H1 (cell line): ENCODE results near the gene ANXA9. TPM values are rescaled to one million over a fixed set of nuclear protein-coding genes. Genes with fewer than 3 reads are reported as not detected.

ENCODE experiments used
- BCL11A ChIP-seq, 2 experiments: IDR thresholded peaks; one replicate each; pipeline ENCODE4 v1.6.1; 2011; ENCODE audit warnings: low read depth in 2 of 2, low read length in 2 of 2, mild to moderate bottlenecking in 2 of 2
- CTCF ChIP-seq, 3 experiments: IDR thresholded peaks; 1 replicate in 2 of 3; 2 replicates in 1 of 3; pipeline versions ENCODE4 v1.5.1 to v1.6.1; 2011; ENCODE audit warnings: low read length in 3 of 3, mild to moderate bottlenecking in 3 of 3, inconsistent platforms in 2 of 3, low read depth in 1 of 3, moderate library complexity in 1 of 3; ENCODE audit not compliant: insufficient read depth in 1 of 3; ENCODE audit errors: control extremely low read depth in 1 of 3
- GTF2F1 ChIP-seq: IDR thresholded peaks from 2 replicates; pipeline ENCODE4 v1.6.1; 2012; ENCODE audit warnings: low read depth, low read length, improper control_type of control experiment, borderline replicate concordance
- HDAC6 ChIP-seq: IDR thresholded peaks from one replicate; pipeline ENCODE4 v1.7.1; 2012; ENCODE audit warnings: low read depth, mild to moderate bottlenecking, inconsistent platforms, low read length, moderate library complexity
- MAX ChIP-seq: IDR thresholded peaks from 2 replicates; pipeline ENCODE4 v1.6.1; 2012; ENCODE audit warnings: inconsistent platforms
- SUZ12 ChIP-seq: fragments of 200-600 bp; sonication (generic); IDR thresholded peaks from 2 replicates; pipeline ENCODE4 v1.6.1; 2012; ENCODE audit warnings: mild to moderate bottlenecking, inconsistent platforms, low read length, moderate library complexity, mixed read lengths
- polyA plus RNA-seq, 7 experiments: library from polyadenylated mRNA; depleted of rRNA in 3 of 7; stranded (reverse) in 5 of 7; unstranded in 2 of 7; fragments of >200 nt in 5 of 7; fragments of 200-250 nt in 2 of 7; gene quantifications; 1 replicate in 5 of 7; 2 replicates in 1 of 7; 4 replicates in 1 of 7; pipeline versions ENCODE4 v1.2.1 to v1.2.3, GENCODE V29; 2011 to 2013; ENCODE audit warnings: missing spikeins in 2 of 7, mixed read lengths in 2 of 7
- small RNA-seq: library from polyadenylated mRNA; stranded (forward); fragments of <200 nt; extraction: miRNeasy Mini kit (QIAGEN cat#:217004); gene quantifications from one replicate; pipeline ENCODE3, GENCODE V24; 2013; ENCODE audit not compliant: insufficient read depth
- total RNA-seq: library from RNA; stranded (reverse); fragmentation: NEBNext Ultra II Directional; extraction: Animal tissue kit (Norgen Biotek cat#: 25700); gene quantifications from 2 replicates; pipeline ENCODE4 v1.2.1, GENCODE V29; 2021

ANXA9 gene
- total and polyA plus RNA-seq, 2 of the 8 experiments (the other 6 are each of a cell fraction or from before 2014, with no cell fraction given) = 1.8 to 3.5 TPM

DNA sequence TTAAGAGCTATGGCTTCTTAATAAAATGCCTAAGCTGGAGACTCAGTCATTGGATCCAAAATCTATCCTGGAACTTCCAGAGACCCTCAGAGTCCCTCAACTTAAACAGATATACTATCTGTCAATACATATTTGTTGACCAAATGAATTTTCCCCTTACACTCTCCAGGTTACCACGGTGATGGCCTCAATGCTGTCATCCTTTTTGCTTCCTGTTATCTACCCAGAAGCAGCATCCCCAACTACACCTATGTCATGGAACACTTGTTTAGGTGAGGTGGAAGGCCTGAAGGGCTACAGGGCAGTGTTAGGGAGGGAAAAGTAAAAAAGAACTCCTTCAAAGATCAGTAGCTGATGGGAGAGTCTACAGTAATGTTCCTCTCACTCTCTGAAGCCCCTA, 61.1 kb downstream of the ANXA9 start (continued):
- no peak for TF ChIP-seq GTF2F1
- no peak for TF ChIP-seq MAX
- TF ChIP-seq BCL11A (IDR thresholded peaks at IDR 0.05; ENCODE audit: low read depth in 2 of 2, low read length in 2 of 2) = no peak
- TF ChIP-seq HDAC6 = no peak
- no peak for TF ChIP-seq SUZ12
- no peak for TF ChIP-seq CTCF (IDR thresholded peaks at IDR 0.05; ENCODE audit: control extremely low read depth in 1 of 3, insufficient read depth in 1 of 3, low read depth in 1 of 3, low read length in 3 of 3)

Small RNA genes within 50 kb of the gene (small RNA-seq; reads per million reads assigned to genes)
- not detected for gene RNU6-884P

Other genes with a start within 250 kb of the ANXA9 start
- not detected in 2 replicates for gene CTSS, start 216.5 kb upstream of the ANXA9 start, total RNA-seq
- gene CTSS, start 216.5 kb upstream of the ANXA9 start, polyA plus RNA-seq (2011; rRNA removed) = not detected in 2 replicates
- gene CTSK, start 174.0 kb upstream of the ANXA9 start, total RNA-seq = 2.7 and 2.8 TPM in 2 replicates
- 2.0 and 4.2 TPM in 2 replicates for gene CTSK, start 174.0 kb upstream of the ANXA9 start, polyA plus RNA-seq (2011; rRNA removed)
- gene ARNT, start 105.7 kb upstream of the ANXA9 start, total RNA-seq = 28.5 and 29.4 TPM in 2 replicates
- 18.6 and 19.0 TPM in 2 replicates for gene ARNT, start 105.7 kb upstream of the ANXA9 start, polyA plus RNA-seq (2011; rRNA removed)
- not detected in 2 replicates for gene CTXND2, start 95.2 kb upstream of the ANXA9 start, total RNA-seq
- not detected in 2 replicates for gene CTXND2, start 95.2 kb upstream of the ANXA9 start, polyA plus RNA-seq (2011; rRNA removed)
- gene SETDB1, start 55.9 kb upstream of the ANXA9 start, total RNA-seq = 48.8 and 49.9 TPM in 2 replicates
- 26.9 and 27.5 TPM in 2 replicates for gene SETDB1, start 55.9 kb upstream of the ANXA9 start, polyA plus RNA-seq (2011; rRNA removed)
- 237 and 241 TPM in 2 replicates for gene CERS2, start 7.5 kb upstream of the ANXA9 start, total RNA-seq
- gene CERS2, start 7.5 kb upstream of the ANXA9 start, polyA plus RNA-seq (2011; rRNA removed) = 153 and 216 TPM in 2 replicates
- gene MINDY1, start 24.6 kb downstream of the ANXA9 start, total RNA-seq = 10.6 and 11.4 TPM in 2 replicates
- gene MINDY1, start 24.6 kb downstream of the ANXA9 start, polyA plus RNA-seq (2011; rRNA removed) = 10.3 and 11.5 TPM in 2 replicates
- gene PRUNE1, start 26.2 kb downstream of the ANXA9 start, total RNA-seq = 27.5 and 32.8 TPM in 2 replicates
- 42.8 and 54.2 TPM in 2 replicates for gene PRUNE1, start 26.2 kb downstream of the ANXA9 start, polyA plus RNA-seq (2011; rRNA removed)
- 2.3 and 2.4 TPM in 2 replicates for gene BNIPL, start 54.3 kb downstream of the ANXA9 start, total RNA-seq
- gene BNIPL, start 54.3 kb downstream of the ANXA9 start, polyA plus RNA-seq (2011; rRNA removed) = 3.3 and 3.5 TPM in 2 replicates
- 3.0 and 5.0 TPM in 2 replicates for gene C1orf56, start 65.5 kb downstream of the ANXA9 start, total RNA-seq
- gene C1orf56, start 65.5 kb downstream of the ANXA9 start, polyA plus RNA-seq (2011; rRNA removed) = 3.4 and 5.6 TPM in 2 replicates
- 67.8 and 74.1 TPM in 2 replicates for gene CDC42SE1, start 77.3 kb downstream of the ANXA9 start, total RNA-seq
- 29.0 and 30.5 TPM in 2 replicates for gene CDC42SE1, start 77.3 kb downstream of the ANXA9 start, polyA plus RNA-seq (2011; rRNA removed)
- 18.1 and 19.2 TPM in 2 replicates for gene MLLT11, start 78.1 kb downstream of the ANXA9 start, total RNA-seq
- gene MLLT11, start 78.1 kb downstream of the ANXA9 start, polyA plus RNA-seq (2011; rRNA removed) = 10.2 and 13.7 TPM in 2 replicates
- 1.9 and 2.4 TPM in 2 replicates for gene GABPB2, start 88.5 kb downstream of the ANXA9 start, total RNA-seq
- gene GABPB2, start 88.5 kb downstream of the ANXA9 start, polyA plus RNA-seq (2011; rRNA removed) = 1.4 and 1.8 TPM in 2 replicates
- gene SEMA6C, start 164.3 kb downstream of the ANXA9 start, total RNA-seq = 15.7 and 17.5 TPM in 2 replicates
- 12.2 and 22.7 TPM in 2 replicates for gene SEMA6C, start 164.3 kb downstream of the ANXA9 start, polyA plus RNA-seq (2011; rRNA removed)
- gene TNFAIP8L2, start 174.4 kb downstream of the ANXA9 start, total RNA-seq = not detected in 2 replicates
- gene TNFAIP8L2, start 174.4 kb downstream of the ANXA9 start, polyA plus RNA-seq (2011; rRNA removed) = not detected in 2 replicates
- gene LYSMD1, start 183.6 kb downstream of the ANXA9 start, total RNA-seq = 4.9 and 6.0 TPM in 2 replicates
- 2.4 and 2.5 TPM in 2 replicates for gene LYSMD1, start 183.6 kb downstream of the ANXA9 start, polyA plus RNA-seq (2011; rRNA removed)
- gene SCNM1, start 183.9 kb downstream of the ANXA9 start, total RNA-seq = 44.5 and 46.2 TPM in 2 replicates
- gene SCNM1, start 183.9 kb downstream of the ANXA9 start, polyA plus RNA-seq (2011; rRNA removed) = 13.6 and 17.3 TPM in 2 replicates
- not detected in 2 replicates for gene TMOD4, start 193.7 kb downstream of the ANXA9 start, total RNA-seq
- 0.42 and 0.63 TPM in 2 replicates for gene TMOD4, start 193.7 kb downstream of the ANXA9 start, polyA plus RNA-seq (2011; rRNA removed)
- gene VPS72, start 207.9 kb downstream of the ANXA9 start, total RNA-seq = 114 and 121 TPM in 2 replicates
- gene VPS72, start 207.9 kb downstream of the ANXA9 start, polyA plus RNA-seq (2011; rRNA removed) = 86.6 and 86.8 TPM in 2 replicates
- 72.5 and 87.5 TPM in 2 replicates for gene PIP5K1A, start 216.3 kb downstream of the ANXA9 start, total RNA-seq
- gene PIP5K1A, start 216.3 kb downstream of the ANXA9 start, polyA plus RNA-seq (2011; rRNA removed) = 96.0 and 105 TPM in 2 replicates